Neural progenitor cell (in vitro differentiated cells): ENCODE results near the gene PLPP3. TPM values are rescaled to one million over a fixed set of nuclear protein-coding genes. Genes with fewer than 3 reads are reported as not detected.

Experiments
- DNase-seq: peaks from one replicate; pipeline ENCODE4 v3.0.0-alpha.2; 2016; ENCODE audit warnings: low spot score
- H2AFZ ChIP-seq: fragments of 200-600 bp; sonication (generic); replicated peaks from 2 replicates; pipeline ENCODE4 v1.6.1; 2016; ENCODE audit warnings: antibody characterized with exemption
- H3F3A ChIP-seq: fragments of 200-600 bp; sonication (generic); 2 replicates; pipeline ENCODE4 v1.6.1; 2016; ENCODE audit warnings: antibody characterized with exemption, low read depth
- H3K27ac ChIP-seq: fragments of 200-600 bp; sonication (generic); 2 replicates; pipeline ENCODE4 v1.5.1; 2016; ENCODE audit warnings: mild to moderate bottlenecking
- H3K27me3 ChIP-seq: fragments of 200-600 bp; sonication (generic); 2 replicates; pipeline ENCODE4 v1.6.1; 2016; ENCODE audit warnings: mild to moderate bottlenecking, moderate library complexity
- H3K36me3 ChIP-seq: fragments of 200-600 bp; sonication (generic); 2 replicates; pipeline ENCODE4 v1.5.1; 2016
- H3K4me1 ChIP-seq: fragments of 200-600 bp; sonication (generic); 2 replicates; pipeline ENCODE4 v1.6.1; 2016; ENCODE audit warnings: mixed run types
- H3K4me2 ChIP-seq: fragments of 200-600 bp; sonication (generic); 2 replicates; pipeline ENCODE4 v1.6.1; 2016
- H3K4me3 ChIP-seq: fragments of 200-600 bp; sonication (generic); 2 replicates; pipeline ENCODE4 v1.5.1; 2016
- H3K79me2 ChIP-seq: fragments of 200-600 bp; sonication (generic); 2 replicates; pipeline ENCODE4 v1.6.1; 2016; ENCODE audit warnings: low read depth
- H3K9ac ChIP-seq: fragments of 200-600 bp; sonication (generic); 2 replicates; pipeline ENCODE4 v1.6.1; 2016
- H3K9me3 ChIP-seq: fragments of 200-600 bp; sonication (generic); 2 replicates; pipeline ENCODE4 v1.5.1; 2016; ENCODE audit warnings: low read depth
- H4K20me1 ChIP-seq: fragments of 200-600 bp; sonication (generic); 2 replicates; pipeline ENCODE4 v1.6.1; 2016; ENCODE audit warnings: low read depth
- H3K27ac Mint-ChIP-seq: 3 replicates; pipeline ENCODE4 v1.8.0; 2021; ENCODE audit warnings: mixed read lengths
- H3K27me3 Mint-ChIP-seq: 2 replicates; pipeline ENCODE4 v1.8.0; 2022; ENCODE audit warnings: low read depth, mild to moderate bottlenecking, inconsistent platforms, moderate library complexity, mixed read lengths; ENCODE audit not compliant: insufficient read depth
- H3K36me3 Mint-ChIP-seq: 3 replicates; pipeline ENCODE4 v1.8.0; 2021; ENCODE audit warnings: mixed read lengths
- H3K4me1 Mint-ChIP-seq: 3 replicates; pipeline ENCODE4 v1.8.0; 2021; ENCODE audit warnings: mixed read lengths
- H3K4me3 Mint-ChIP-seq: 3 replicates; pipeline ENCODE4 v1.8.0; 2021; ENCODE audit warnings: mild to moderate bottlenecking, moderate library complexity, mixed read lengths
- H3K9me3 Mint-ChIP-seq: 3 replicates; pipeline ENCODE4 v1.8.0; 2020; ENCODE audit warnings: mixed read lengths
- EZH2 ChIP-seq: fragments of 200-600 bp; sonication (generic); IDR thresholded peaks from 2 replicates; pipeline ENCODE4 v1.6.1; 2017; ENCODE audit warnings: antibody characterized with exemption, mild to moderate bottlenecking, moderate library complexity
- EZH2phosphoT487 ChIP-seq: fragments of 200-600 bp; sonication (generic); IDR thresholded peaks from 2 replicates; pipeline ENCODE4 v1.6.1; 2017; ENCODE audit warnings: antibody characterized with exemption
- total RNA-seq: library from RNA; depleted of rRNA; stranded (reverse); fragments of >200 nt; gene quantifications from 2 replicates; pipeline ENCODE4 v1.2.3, GENCODE V29; 2015; ENCODE audit warnings: low replicate concordance
- TF ChIP-seq, protein P1 (sequence below): fragments of 200-600 bp; sonication (generic); IDR thresholded peaks from 2 replicates; pipeline ENCODE4 v1.5.1; 2017; ENCODE audit warnings: antibody characterized with exemption, mild to moderate bottlenecking

PLPP3 gene
- total RNA-seq, 1 donor from 2014 or later = 28.5 TPM

DNA sequence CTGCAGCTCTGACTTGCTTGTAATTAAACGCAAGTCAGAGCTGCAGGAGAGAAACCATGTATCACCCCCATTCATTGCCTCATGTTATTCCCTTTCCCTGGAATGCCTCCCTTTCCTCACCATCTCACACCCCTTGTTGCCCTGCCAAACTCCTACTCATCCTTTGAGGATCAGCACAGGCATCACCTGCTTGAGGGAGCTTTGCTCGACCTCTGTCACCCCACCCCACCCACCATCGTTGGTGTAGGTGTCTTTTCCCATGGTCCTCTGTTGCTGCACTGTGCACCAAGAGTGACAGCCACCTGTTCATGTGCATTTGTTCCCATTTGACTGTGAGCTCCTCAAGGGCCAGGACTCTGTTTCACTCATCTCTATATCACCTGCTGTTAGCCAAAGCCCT is 117.2 kb downstream of the PLPP3 start:
- Mint-ChIP-seq H3K27ac (no peak overlapping the region), H3K4me1 (peaks cover 13% of the 10 kb centered on the region), H3K9me3 (peaks cover 5% of the 10 kb centered on the region), H3K27me3 (peaks cover 4% of the 10 kb centered on the region), H3K36me3 (no peaks in the 10 kb centered on the region), H3K4me3 (no peak overlapping the region)
- Histone ChIP-seq H3K36me3 (no peaks in the 10 kb centered on the region), H3K9me3 (no peaks in the 10 kb centered on the region), H3K9ac (no peak overlapping the region), H3K27me3 (no peaks in the 10 kb centered on the region), H3K79me2 (no peaks in the 10 kb centered on the region), H3K4me3 (no peak overlapping the region), H3F3A (no peaks in the 10 kb centered on the region), H3K27ac (no peak overlapping the region), H3K4me2 (no peak overlapping the region), H2AFZ (no peak overlapping the region), H3K4me1 (peaks cover 4% of the 10 kb centered on the region), H4K20me1 (no peaks in the 10 kb centered on the region)
- TF ChIP-seq EZH2 (no peak), EZH2phosphoT487 (no peak)
- TF ChIP-seq, protein P1, sequence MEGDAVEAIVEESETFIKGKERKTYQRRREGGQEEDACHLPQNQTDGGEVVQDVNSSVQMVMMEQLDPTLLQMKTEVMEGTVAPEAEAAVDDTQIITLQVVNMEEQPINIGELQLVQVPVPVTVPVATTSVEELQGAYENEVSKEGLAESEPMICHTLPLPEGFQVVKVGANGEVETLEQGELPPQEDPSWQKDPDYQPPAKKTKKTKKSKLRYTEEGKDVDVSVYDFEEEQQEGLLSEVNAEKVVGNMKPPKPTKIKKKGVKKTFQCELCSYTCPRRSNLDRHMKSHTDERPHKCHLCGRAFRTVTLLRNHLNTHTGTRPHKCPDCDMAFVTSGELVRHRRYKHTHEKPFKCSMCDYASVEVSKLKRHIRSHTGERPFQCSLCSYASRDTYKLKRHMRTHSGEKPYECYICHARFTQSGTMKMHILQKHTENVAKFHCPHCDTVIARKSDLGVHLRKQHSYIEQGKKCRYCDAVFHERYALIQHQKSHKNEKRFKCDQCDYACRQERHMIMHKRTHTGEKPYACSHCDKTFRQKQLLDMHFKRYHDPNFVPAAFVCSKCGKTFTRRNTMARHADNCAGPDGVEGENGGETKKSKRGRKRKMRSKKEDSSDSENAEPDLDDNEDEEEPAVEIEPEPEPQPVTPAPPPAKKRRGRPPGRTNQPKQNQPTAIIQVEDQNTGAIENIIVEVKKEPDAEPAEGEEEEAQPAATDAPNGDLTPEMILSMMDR = no peak
- no peak for DNase-seq

GRCh38 chr1:56461158-56462127 is 117.9 kb downstream of the PLPP3 start:
- peak; percentile 50 for DNase-seq
- Histone ChIP-seq H3K36me3 (no peaks in the 10 kb centered on the region), H3K27me3 (no peaks in the 10 kb centered on the region), H3K27ac (no peak overlapping the region), H3K4me1 (peaks cover 4% of the 10 kb centered on the region), H3K79me2 (no peaks in the 10 kb centered on the region), H3K4me3 (no peak overlapping the region), H3K4me2 (no peak overlapping the region), H4K20me1 (no peaks in the 10 kb centered on the region), H2AFZ (no peak overlapping the region), H3K9ac (no peak overlapping the region), H3K9me3 (no peaks in the 10 kb centered on the region), H3F3A (no peaks in the 10 kb centered on the region)
- Mint-ChIP-seq H3K4me3 (no peak overlapping the region), H3K27me3 (peaks cover 4% of the 10 kb centered on the region), H3K27ac (peak overlapping the region; percentile 17), H3K4me1 (peaks cover 13% of the 10 kb centered on the region), H3K36me3 (no peaks in the 10 kb centered on the region), H3K9me3 (peaks cover 5% of the 10 kb centered on the region)
- TF ChIP-seq EZH2 = no peak
- TF ChIP-seq, protein P1 = peak; percentile 34

DNA sequence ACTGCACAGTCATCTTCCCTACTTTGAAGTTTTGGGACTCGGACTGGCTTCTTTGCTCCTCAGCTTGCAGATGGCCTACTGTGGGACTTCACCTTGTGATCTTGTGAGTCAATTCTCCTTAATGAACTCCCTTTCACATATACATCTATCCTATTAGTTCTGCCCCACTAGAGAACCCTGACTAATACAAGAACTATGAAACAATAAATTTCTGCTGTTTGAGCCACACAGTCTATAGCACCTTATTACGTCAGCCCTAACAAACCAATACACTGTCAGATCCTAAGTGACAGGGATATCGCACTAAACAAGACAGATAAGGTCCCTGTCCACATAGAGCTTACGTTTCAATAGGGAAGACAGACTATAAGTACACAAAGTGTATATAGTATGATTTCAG is 120.1 kb downstream of the PLPP3 start:
- H3K27ac ChIP-seq = no peak overlapping the region
- peaks cover 4% of the 10 kb centered on the region for H3K4me1 ChIP-seq
- Mint-ChIP-seq H3K27me3 (peaks cover 7% of the 10 kb centered on the region), H3K9me3 (peaks cover 2% of the 10 kb centered on the region), H3K4me1 (peaks cover 13% of the 10 kb centered on the region), H3K27ac (no peak overlapping the region), H3K36me3 (no peaks in the 10 kb centered on the region), H3K4me3 (no peak overlapping the region)
- no peaks in the 10 kb centered on the region for H3K79me2 ChIP-seq
- H3K4me2 ChIP-seq = no peak overlapping the region
- H3K9ac ChIP-seq = no peak overlapping the region
- H3K36me3 ChIP-seq = no peaks in the 10 kb centered on the region
- H3F3A ChIP-seq = no peaks in the 10 kb centered on the region
- no peaks in the 10 kb centered on the region for H4K20me1 ChIP-seq
- TF ChIP-seq, protein P1 = no peak
- no peak for TF ChIP-seq EZH2
- no peak for TF ChIP-seq EZH2phosphoT487
- no peak overlapping the region for H3K4me3 ChIP-seq
- H3K27me3 ChIP-seq = no peaks in the 10 kb centered on the region
- no peak for DNase-seq
- no peaks in the 10 kb centered on the region for H3K9me3 ChIP-seq
- H2AFZ ChIP-seq = no peak overlapping the region
